K562 (cell line): Measurements from ENCODE around the gene LHB. TPM values are rescaled to one million over a fixed set of nuclear protein-coding genes. Genes with fewer than 3 reads are reported as not detected.
A peak's percentile ranks its signal among the peaks of the same experiment; 100 is the strongest.

Experiments
- ATAC-seq: fragments of 200-7000 bp; cut with Tn5 transposase; 3 replicates; pipeline ENCODE4 v1.9.1; 2020; ENCODE audit warnings: moderate library complexity
- BruUV-seq: library from RNA; stranded (reverse); fragments of 400-500 nt; replicated peaks from 2 replicates; lab custom pipeline; 2021; lab: Mats Ljungman, UMichigan
- CTCF ChIA-PET: fragments of 300-600 bp; formaldehyde crosslinking; extraction: SDS; loops from one replicate; lab custom pipeline; 2021; ENCODE audit warnings: low intra/inter-chr PET ratio; lab: Yijun Ruan, JAX
- POLR2A ChIA-PET: fragments of 300-600, 350-650 bp; sonication (Branson Sonifier 250); formaldehyde crosslinking; extraction: SDS; loops from one replicate; lab custom pipeline; 2021; ENCODE audit warnings: antibody characterized with exemption, inconsistent platforms; lab: Yijun Ruan, JAX
- DNase-seq, 4 experiments: peaks; one replicate each; pipeline versions ENCODE4 v3.0.0 to v3.0.0-alpha.2; 2011 to 2018; ENCODE audit warnings: low spot score in 3 of 4, mixed read lengths in 3 of 4; ENCODE audit errors: extremely low read depth in 1 of 4
- FAIRE-seq: peaks from 2 replicates; lab custom pipeline; 2011; peaks lifted over from hg19 to GRCh38; lab: Jason Lieb, UNC
- H2AFZ ChIP-seq: 2 replicates; pipeline ENCODE4 v1.6.0; 2011; ENCODE audit warnings: low read depth, low read length, control low read depth, inconsistent platforms
- H3K27ac ChIP-seq: fragments of 200-600 bp; 3 replicates; pipeline ENCODE4 v1.8.0; 2011; ENCODE audit warnings: low read depth, mild to moderate bottlenecking, control low read depth, inconsistent platforms, low read length, moderate library complexity, mixed read lengths; ENCODE audit errors: extremely low read depth
- H3K27me3 ChIP-seq, 2 experiments: fragments of 300-600 bp in 1 of 2; 2 replicates in 1 of 2; 3 replicates in 1 of 2; pipeline versions ENCODE4 v1.6.0 to v1.8.0; 2011; ENCODE audit warnings: inconsistent platforms in 2 of 2, low read length in 2 of 2, mild to moderate bottlenecking in 1 of 2, mixed read lengths in 1 of 2, moderate library complexity in 1 of 2; ENCODE audit not compliant: control insufficient read depth in 2 of 2, insufficient read depth in 2 of 2
- H3K36me3 ChIP-seq: fragments of 300-600 bp; 3 replicates; pipeline ENCODE4 v1.8.0; 2011; ENCODE audit warnings: mild to moderate bottlenecking, low read length, inconsistent platforms; ENCODE audit not compliant: control insufficient read depth, insufficient read depth
- H3K4me1 ChIP-seq, 2 experiments: fragments of 200-600 bp in 1 of 2; replicated peaks in 1 of 2; 2 replicates in 1 of 2; 3 replicates in 1 of 2; pipeline versions ENCODE4 v1.5.1 to v1.8.0; 2011; ENCODE audit warnings: inconsistent platforms in 2 of 2, low read length in 2 of 2, mild to moderate bottlenecking in 1 of 2, mixed read lengths in 1 of 2, moderate library complexity in 1 of 2; ENCODE audit not compliant: control insufficient read depth in 2 of 2, insufficient read depth in 2 of 2
- H3K4me2 ChIP-seq: 2 replicates; pipeline ENCODE4 v1.6.1; 2011; ENCODE audit warnings: low read length, control low read depth, inconsistent platforms, mixed read lengths; ENCODE audit not compliant: insufficient read depth
- H3K4me3 ChIP-seq: fragments of 200-600 bp; sonication (generic), shearing (Covaris generic); 2 replicates; pipeline ENCODE4 v1.5.1; 2016; ENCODE audit warnings: control low read depth, inconsistent platforms
- H3K79me2 ChIP-seq: fragments of 200-600 bp; 3 replicates; pipeline ENCODE4 v1.8.0; 2011; ENCODE audit warnings: low read length, inconsistent platforms; ENCODE audit not compliant: control insufficient read depth, insufficient read depth
- H3K9ac ChIP-seq, 2 experiments: 2 replicates each; pipeline versions ENCODE4 v1.6.0 to v1.6.1; 2011; ENCODE audit warnings: low read depth in 2 of 2, low read length in 2 of 2, control low read depth in 1 of 2, inconsistent platforms in 1 of 2, mild to moderate bottlenecking in 1 of 2, mixed read lengths in 1 of 2; ENCODE audit not compliant: insufficient read depth in 1 of 2
- H3K9me1 ChIP-seq: one replicate; pipeline ENCODE4 v1.6.0; 2011; ENCODE audit warnings: inconsistent platforms, mild to moderate bottlenecking, low read length, moderate library complexity; ENCODE audit not compliant: control insufficient read depth, insufficient read depth
- H3K9me3 ChIP-seq: replicated peaks from 2 replicates; pipeline ENCODE4 v1.5.1; 2011; ENCODE audit warnings: low read depth, low read length, inconsistent platforms; ENCODE audit not compliant: control insufficient read depth, insufficient read depth
- H4K20me1 ChIP-seq: replicated peaks from 2 replicates; pipeline ENCODE4 v1.6.1; 2011; ENCODE audit warnings: low read length, inconsistent platforms, mixed read lengths; ENCODE audit not compliant: control insufficient read depth, insufficient read depth
- CBX1 ChIP-seq: sonication (generic); IDR thresholded peaks from 2 replicates; pipeline ENCODE4 v1.6.1; 2016; ENCODE audit warnings: antibody characterized with exemption, low read depth, mild to moderate bottlenecking
- CBX3 ChIP-seq, 2 experiments: IDR thresholded peaks; 1 replicate in 1 of 2; 2 replicates in 1 of 2; pipeline ENCODE4 v1.6.1; 2012; ENCODE audit warnings: inconsistent platforms in 2 of 2, low read length in 2 of 2, borderline replicate concordance in 1 of 2, control low read depth in 1 of 2
- CREB1 ChIP-seq, 2 experiments: sonication (generic) in 1 of 2; formaldehyde crosslinking in 1 of 2; IDR thresholded peaks; 2 replicates each; pipeline versions ENCODE4 v1.6.1 to v1.8.0; 2012 to 2022; ENCODE audit warnings: inconsistent platforms in 1 of 2, mild to moderate bottlenecking in 1 of 2, missing genetic modification reagents in 1 of 2, moderate library complexity in 1 of 2
- KLF16 ChIP-seq: IDR thresholded peaks from 2 replicates; pipeline ENCODE4 v1.6.1; 2016; ENCODE audit warnings: antibody characterized with exemption
- POLR2A ChIP-seq: fragments of 450-650 bp; conservative IDR thresholded peaks from 2 replicates; pipeline ENCODE4 v1.6.1; 2016
- POLR3G ChIP-seq: IDR thresholded peaks from 2 replicates; pipeline ENCODE4 v1.6.1; 2011; ENCODE audit not compliant: insufficient read length, insufficient replicate concordance; ENCODE audit errors: extremely low read depth
- SMAD2 ChIP-seq: fragments of 150-350 bp; IDR thresholded peaks from 2 replicates; pipeline ENCODE4 v1.6.1; 2014; ENCODE audit warnings: low read depth, mild to moderate bottlenecking, low read length
- SMARCB1 ChIP-seq: IDR thresholded peaks from 2 replicates; pipeline ENCODE4 v1.6.1; 2011; ENCODE audit warnings: improper control_type of control experiment, low read depth; ENCODE audit not compliant: insufficient read length
- TARDBP ChIP-seq: fragments of 450-650 bp; IDR thresholded peaks from 2 replicates; pipeline ENCODE4 v1.6.1; 2016
- THRAP3 ChIP-seq: fragments of 450-650 bp; IDR thresholded peaks from 2 replicates; pipeline ENCODE4 v1.6.1; 2016; ENCODE audit warnings: mild to moderate bottlenecking, inconsistent platforms, borderline replicate concordance
- U2AF1 ChIP-seq: fragments of 200-400 bp; formaldehyde crosslinking; optimal IDR thresholded peaks from 2 replicates; pipeline ENCODE3; 2017; ENCODE audit warnings: mild to moderate bottlenecking, low read depth, low read length, moderate library complexity
- ZNF175 ChIP-seq: fragments of 200-800 bp; sonication (Bioruptor generic); IDR thresholded peaks from 2 replicates; pipeline ENCODE4 v1.6.1; 2016; ENCODE audit warnings: low read depth, mild to moderate bottlenecking, missing genetic modification characterization, missing compliant biosample characterization
- ZNF41 ChIP-seq: fragments of 250-450 bp; sonication (Bioruptor Pico); conservative IDR thresholded peaks from 2 replicates; pipeline ENCODE4 v1.4.0; 2020; ENCODE audit warnings: mild to moderate bottlenecking
- WGBS: fragments of 100-300 bp; shearing (Covaris generic); methylation state at CpG from one replicate; pipeline ENCODE4 v1.1.6; 2016; ENCODE audit warnings: low coverage, mixed read lengths; ENCODE audit not compliant: insufficient coverage; ENCODE audit errors: missing lambda C conversion rate; 5-methylcytosine and 5-hydroxymethylcytosine counted together
- in situ Hi-C: fragments of 300-500 bp; cut with MboI; formaldehyde crosslinking; loops from 4 replicates; pipeline ENCODE4 v1.15.0; 2018; ENCODE audit warnings: inconsistent platforms, mixed read lengths
- intact Hi-C: fragments of 100-400 bp; cut with micrococcal nuclease; formaldehyde crosslinking; loops from 2 replicates; pipeline ENCODE4 v1.14.2; 2022
- polyA plus RNA-seq, 8 experiments: library from polyadenylated mRNA; depleted of rRNA in 4 of 8; stranded (reverse) in 5 of 8; unstranded in 3 of 8; fragments of >200 nt; fragmentation: Nextera tagmentation in 2 of 8; fragmentation: Illumina TruSeq in 1 of 8; extraction: Ambion mirVana in 2 of 8; extraction: Trizol in 1 of 8; gene quantifications; 2 replicates each; pipeline versions ENCODE4 v1.2.1 to v1.2.3, GENCODE V29; 2011 to 2014; ENCODE audit warnings: inconsistent platforms in 1 of 8, missing spikeins in 1 of 8
- total RNA-seq, 7 experiments: library from RNA; depleted of rRNA in 6 of 7; stranded (reverse); fragments of >200 nt in 6 of 7; fragmentation: Illumina TruSeq in 2 of 7; extraction: Trizol in 2 of 7; gene quantifications; 2 replicates each; pipeline versions ENCODE4 v1.2.1 to v1.2.3, GENCODE V29; 2011 to 2021; ENCODE audit warnings: low replicate concordance in 1 of 7
- TF ChIP-seq, protein P1 (sequence below): sonication (generic); formaldehyde crosslinking; IDR thresholded peaks from 2 replicates; pipeline ENCODE4 v1.8.1; 2023; ENCODE audit warnings: mild to moderate bottlenecking, missing genetic modification reagents, moderate library complexity
- TF ChIP-seq, protein P2 (sequence below), 2 experiments: fragments of 450-650 bp in 1 of 2; sonication (generic) in 1 of 2; formaldehyde crosslinking in 1 of 2; IDR thresholded peaks in 1 of 2; conservative IDR thresholded peaks in 1 of 2; 2 replicates each; pipeline versions ENCODE4 v1.6.1 to v1.8.1; 2016 to 2023; ENCODE audit warnings: mild to moderate bottlenecking in 2 of 2, moderate library complexity in 2 of 2, inconsistent platforms in 1 of 2, missing genetic modification reagents in 1 of 2
- TF ChIP-seq, protein P3 (sequence below): fragments of 250-450 bp; sonication (Bioruptor Pico); IDR thresholded peaks from 2 replicates; pipeline ENCODE4 v1.8.0; 2021; ENCODE audit warnings: moderate library complexity, mild to moderate bottlenecking, inconsistent platforms
- TF ChIP-seq, protein P4 (sequence below): sonication (generic); formaldehyde crosslinking; IDR thresholded peaks from 2 replicates; pipeline ENCODE4 v1.9.0; 2022; ENCODE audit warnings: mild to moderate bottlenecking, missing genetic modification reagents

LHB gene
- total and polyA plus RNA-seq, 9 of the 15 experiments (the other 6 are each of a cell fraction or from before 2014, with no cell fraction given) = 0.54 TPM; not detected in 8

DNA sequence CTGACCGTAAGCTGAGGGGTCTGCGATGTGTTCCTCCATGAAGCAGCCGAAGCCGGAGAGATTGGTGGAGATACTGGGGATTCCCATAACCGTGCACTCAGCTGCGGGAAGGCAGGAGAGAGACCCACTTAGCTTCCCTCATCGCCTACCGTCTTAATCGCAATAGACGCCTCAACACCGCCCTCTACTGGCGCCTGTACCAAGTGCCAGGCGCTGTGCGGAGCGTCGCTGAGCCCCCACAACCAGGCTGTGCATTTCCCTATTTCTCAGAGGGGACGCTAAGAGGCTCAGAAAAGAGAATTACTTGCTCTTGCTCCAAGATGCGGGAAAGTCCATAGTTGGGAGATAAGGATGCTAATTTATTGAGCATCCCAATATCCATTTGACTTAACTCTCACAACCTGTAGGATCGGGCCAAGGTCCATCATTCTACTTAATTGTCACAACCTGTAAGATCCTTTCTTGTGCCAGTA is 45.9 kb downstream of the LHB start (continued):
- TF ChIP-seq, protein P1, sequence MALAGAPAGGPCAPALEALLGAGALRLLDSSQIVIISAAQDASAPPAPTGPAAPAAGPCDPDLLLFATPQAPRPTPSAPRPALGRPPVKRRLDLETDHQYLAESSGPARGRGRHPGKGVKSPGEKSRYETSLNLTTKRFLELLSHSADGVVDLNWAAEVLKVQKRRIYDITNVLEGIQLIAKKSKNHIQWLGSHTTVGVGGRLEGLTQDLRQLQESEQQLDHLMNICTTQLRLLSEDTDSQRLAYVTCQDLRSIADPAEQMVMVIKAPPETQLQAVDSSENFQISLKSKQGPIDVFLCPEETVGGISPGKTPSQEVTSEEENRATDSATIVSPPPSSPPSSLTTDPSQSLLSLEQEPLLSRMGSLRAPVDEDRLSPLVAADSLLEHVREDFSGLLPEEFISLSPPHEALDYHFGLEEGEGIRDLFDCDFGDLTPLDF (CRISPR knock-in tag) = peak; percentile 66; the same call in 1 of the 2 replicates

DNA sequence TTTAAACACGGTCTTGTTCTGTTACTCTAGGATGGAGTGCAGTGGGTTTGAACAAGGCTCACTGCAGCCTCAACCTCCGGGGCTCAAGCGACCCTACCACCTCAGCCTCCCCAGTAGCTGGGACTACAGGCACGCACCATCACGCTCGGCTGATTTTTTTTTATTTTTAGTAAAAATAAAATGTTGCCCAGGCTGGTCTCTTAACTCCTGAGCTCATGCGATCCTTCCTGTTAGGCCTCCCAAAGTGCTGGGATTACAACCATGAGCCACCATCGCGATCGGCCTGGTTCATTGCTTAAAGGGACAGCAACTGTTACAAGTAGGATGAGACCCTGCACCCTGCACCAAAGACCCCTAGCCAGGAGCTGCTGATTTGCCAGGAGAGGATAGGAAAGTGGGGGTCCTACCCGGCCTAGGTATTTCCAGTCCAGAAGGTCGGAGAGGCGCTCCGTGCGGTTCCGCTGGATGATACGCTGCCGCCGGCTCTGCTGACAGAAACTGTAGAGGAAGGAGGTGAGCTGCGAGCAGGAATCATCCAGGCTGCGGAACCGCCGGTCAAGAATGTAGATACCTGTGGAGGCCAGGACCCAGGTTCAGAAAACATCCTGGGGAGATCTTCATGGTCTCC is 46.6 kb downstream of the LHB start:
- POLR2A ChIA-PET = interaction anchor here (0.6 to 14.5 kb wide), 21 partner anchors 8 to 421 kb away, joined by 3 to 439 read pairs (median 4); partner anchors contain the start of genes BAX, BCAT2, GYS1 and NUCB1
- Histone ChIP-seq H3K4me1 (peaks cover 26 to 34% of the 10 kb centered on the region in 2 experiments), H4K20me1 (peaks cover 20% of the 10 kb centered on the region), H3K27ac (peak overlapping the region; percentile 42; the same call in 2 of the 3 replicates), H3K36me3 (peaks cover 73% of the 10 kb centered on the region), H3K27me3 (no peaks in the 10 kb centered on the region), H3K9ac (peak overlapping the region; percentile 27 to 54; a peak in 2 of 4 replicates), H3K4me2 (peak overlapping the region; percentile 47; the same call in 1 of the 2 replicates), H2AFZ (0 out of 2 replicates have a peak overlapping the region, but pooled peaks have one; percentile 7), H3K4me3 (no peak overlapping the region), H3K9me1 (no peaks in the 10 kb centered on the region), H3K79me2 (peaks cover 25% of the 10 kb centered on the region), H3K9me3 (no peaks in the 10 kb centered on the region)
- no peak for ATAC-seq
- CTCF ChIA-PET = interaction anchor here (0.5 to 3.2 kb wide), 3 partner anchors 71 to 189 kb away, joined by 3 to 36 read pairs (median 3); no protein-coding TSS in a partner anchor
- DNase-seq = no peak
- in situ Hi-C loops = loop anchor here (5.0 to 10.0 kb wide), 2 partner anchors 178 to 325 kb away; partner anchors contain the start of gene CA11
- 60% methylated on average over 23 of the region's 23 CpGs for WGBS
- intact Hi-C loops = loop anchor here (2.0 kb wide), 1 partner anchor 175 kb away; no protein-coding TSS in a partner anchor
- BruUV-seq = no TSS peak
- FAIRE-seq = no peak
- TF ChIP-seq THRAP3 (no peak), CBX3 (IDR thresholded peaks at IDR 0.05; ENCODE audit: borderline replicate concordance in 1 of 2, low read length in 2 of 2) (no peak), ZNF41 (CRISPR knock-in tag) (no peak), KLF16 (no peak), SMARCB1 (no peak), U2AF1 (no peak), CREB1 (IDR thresholded peaks at IDR 0.05) (no peak), CREB1 (CRISPR knock-in tag; IDR thresholded peaks at IDR 0.05) (no peak), CBX1 (no peak), POLR2A (peak; percentile 57; the same call in 1 of the 2 replicates), SMAD2 (no peak), POLR3G (no peak), TARDBP (no peak), ZNF175 (no peak)
- TF ChIP-seq, protein P2, sequence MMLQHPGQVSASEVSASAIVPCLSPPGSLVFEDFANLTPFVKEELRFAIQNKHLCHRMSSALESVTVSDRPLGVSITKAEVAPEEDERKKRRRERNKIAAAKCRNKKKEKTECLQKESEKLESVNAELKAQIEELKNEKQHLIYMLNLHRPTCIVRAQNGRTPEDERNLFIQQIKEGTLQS (IDR thresholded peaks at IDR 0.05) = no peak
- TF ChIP-seq, protein P2 (CRISPR knock-in tag; conservative IDR thresholded peaks at IDR 0.05) = no peak
- TF ChIP-seq, protein P3, sequence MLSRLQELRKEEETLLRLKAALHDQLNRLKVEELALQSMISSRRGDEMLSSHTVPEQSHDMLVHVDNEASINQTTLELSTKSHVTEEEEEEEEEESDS (CRISPR knock-in tag) = no peak
- TF ChIP-seq, protein P4, sequence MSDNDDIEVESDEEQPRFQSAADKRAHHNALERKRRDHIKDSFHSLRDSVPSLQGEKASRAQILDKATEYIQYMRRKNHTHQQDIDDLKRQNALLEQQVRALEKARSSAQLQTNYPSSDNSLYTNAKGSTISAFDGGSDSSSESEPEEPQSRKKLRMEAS = peak; percentile 31; the same call in 1 of the 2 replicates
